Upper lobe of left lung (tissue), 4 donors: ENCODE measurements around the gene IDI2.

Source experiments
- POLR2A ChIP-seq, 4 donors: fragments of 450-650 bp; IDR thresholded peaks; one replicate each; pipeline ENCODE4 v1.5.1; 2016 to 2017; ENCODE audit warnings: antibody characterized with exemption in 4 of 4, mild to moderate bottlenecking in 2 of 4
- POLR2AphosphoS5 ChIP-seq, 2 donors: sonication (generic); formaldehyde crosslinking; IDR thresholded peaks; one replicate each; pipeline ENCODE4 v1.5.1; 2017; ENCODE audit warnings: antibody characterized with exemption in 2 of 2
- TF ChIP-seq, protein P1 (sequence below), 6 experiments: fragments of 450-650 bp in 4 of 6; fragments of 200-600 bp in 2 of 6; sonication (generic) in 2 of 6; IDR thresholded peaks; one replicate each; pipeline ENCODE4 v1.5.1; 2016 to 2019; ENCODE audit warnings: antibody characterized with exemption in 6 of 6

- TF ChIP-seq POLR2AphosphoS5 (IDR thresholded peaks at IDR 0.05): no peak
- TF ChIP-seq, protein P1, sequence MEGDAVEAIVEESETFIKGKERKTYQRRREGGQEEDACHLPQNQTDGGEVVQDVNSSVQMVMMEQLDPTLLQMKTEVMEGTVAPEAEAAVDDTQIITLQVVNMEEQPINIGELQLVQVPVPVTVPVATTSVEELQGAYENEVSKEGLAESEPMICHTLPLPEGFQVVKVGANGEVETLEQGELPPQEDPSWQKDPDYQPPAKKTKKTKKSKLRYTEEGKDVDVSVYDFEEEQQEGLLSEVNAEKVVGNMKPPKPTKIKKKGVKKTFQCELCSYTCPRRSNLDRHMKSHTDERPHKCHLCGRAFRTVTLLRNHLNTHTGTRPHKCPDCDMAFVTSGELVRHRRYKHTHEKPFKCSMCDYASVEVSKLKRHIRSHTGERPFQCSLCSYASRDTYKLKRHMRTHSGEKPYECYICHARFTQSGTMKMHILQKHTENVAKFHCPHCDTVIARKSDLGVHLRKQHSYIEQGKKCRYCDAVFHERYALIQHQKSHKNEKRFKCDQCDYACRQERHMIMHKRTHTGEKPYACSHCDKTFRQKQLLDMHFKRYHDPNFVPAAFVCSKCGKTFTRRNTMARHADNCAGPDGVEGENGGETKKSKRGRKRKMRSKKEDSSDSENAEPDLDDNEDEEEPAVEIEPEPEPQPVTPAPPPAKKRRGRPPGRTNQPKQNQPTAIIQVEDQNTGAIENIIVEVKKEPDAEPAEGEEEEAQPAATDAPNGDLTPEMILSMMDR (IDR thresholded peaks at IDR 0.05): no peak
- no peak for TF ChIP-seq POLR2A (IDR thresholded peaks at IDR 0.05)
Measured at GRCh38 chr10:1068380-1069361, 43.0 kb upstream of the IDI2 start.
